B cell (primary cell): ENCODE measurements around the gene TCERG1L.

Experiments
- CTCF ChIP-seq: fragments of 200-600 bp; IDR thresholded peaks from one replicate; pipeline ENCODE4 v1.8.0; 2022; ENCODE audit warnings: antibody characterized with exemption, mild to moderate bottlenecking
- EZH2 ChIP-seq: IDR thresholded peaks from 2 replicates; pipeline ENCODE4 v1.6.1; 2012; ENCODE audit warnings: borderline replicate concordance, low read depth, mild to moderate bottlenecking, moderate library complexity, low read length; ENCODE audit not compliant: insufficient read depth, poor library complexity, severe bottlenecking

- TF ChIP-seq CTCF (no peak), EZH2 (no peak)
Observed at GRCh38 chr10:131147301-131147975, 164.1 kb downstream of the TCERG1L start.
